SKM-1 treated with dmso at 0.1 percent for 144 hours (cell line): Measurements from ENCODE around the gene AS3MT.
A peak's percentile ranks its signal among the peaks of the same experiment; 100 is the strongest.
"Not testable (repeated sequence)": the region's sequence is repeated elsewhere in the genome, so short reads cannot be mapped to it uniquely, and the experiment has no call there.

Source experiments
- DNase-seq: peaks from one replicate; lab custom pipeline; 2025; ENCODE audit not compliant: unreplicated experiment; lab: John Stamatoyannopoulos, UW

The AS3MT gene

DNA sequence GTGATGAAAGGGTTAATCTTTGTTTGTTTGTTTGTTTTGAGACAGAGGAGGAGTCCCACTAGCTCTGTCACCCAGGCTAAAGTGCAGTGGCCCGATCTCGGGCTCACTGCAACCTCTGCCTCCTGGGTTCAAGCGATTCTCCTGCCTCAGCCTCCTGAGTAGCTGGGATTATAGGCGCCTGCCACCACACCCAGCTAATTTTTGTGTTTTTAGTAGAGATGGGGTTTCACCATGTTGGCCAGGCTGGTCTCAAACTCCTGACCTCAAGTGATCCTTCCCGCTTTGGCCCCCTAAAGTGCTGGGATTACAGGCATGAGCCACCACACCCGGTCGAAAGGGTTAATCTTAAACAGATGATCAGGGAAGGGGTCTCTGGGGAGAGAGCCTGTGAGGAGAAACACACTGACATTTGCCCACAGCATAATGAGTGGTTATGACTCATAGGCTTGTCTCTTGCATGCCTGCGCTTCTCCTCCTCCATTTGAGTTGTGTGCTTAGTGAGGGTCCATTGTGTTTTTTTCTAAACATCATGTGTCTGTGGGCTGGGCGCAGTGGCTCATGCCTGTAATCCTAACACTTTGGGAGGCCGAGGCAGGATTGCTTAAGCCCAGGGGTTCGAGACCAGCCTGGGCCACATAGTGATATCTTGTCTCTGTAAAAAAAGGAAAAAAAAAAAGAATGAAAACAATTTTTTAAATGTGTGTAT lies 13.4 kb upstream of the AS3MT start:
- DNase-seq: not testable (repeated sequence)

GRCh38 chr10:102856758-102857424 lies 12.4 kb upstream of the AS3MT start:
- DNase-seq: no peak

DNA sequence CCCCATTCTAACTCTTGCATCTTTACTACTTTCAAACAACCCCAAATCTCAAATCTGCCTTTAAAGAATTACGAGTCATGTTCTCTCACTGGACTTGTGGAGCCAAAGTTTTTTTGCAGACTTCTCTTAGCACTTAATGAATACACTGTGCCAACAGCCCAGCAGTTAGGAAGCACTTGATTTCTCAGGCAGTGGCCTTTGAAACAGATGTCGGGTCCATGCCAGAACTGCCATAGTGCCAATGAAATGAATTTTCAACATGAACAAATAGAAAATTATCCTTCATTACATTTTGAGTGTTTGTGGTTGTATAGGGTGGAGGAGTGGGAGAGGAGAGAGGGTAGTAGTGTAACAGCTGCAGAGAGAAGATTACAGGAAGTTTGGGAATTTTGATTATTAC lies 9.4 kb upstream of the AS3MT start:
- no peak for DNase-seq

DNA sequence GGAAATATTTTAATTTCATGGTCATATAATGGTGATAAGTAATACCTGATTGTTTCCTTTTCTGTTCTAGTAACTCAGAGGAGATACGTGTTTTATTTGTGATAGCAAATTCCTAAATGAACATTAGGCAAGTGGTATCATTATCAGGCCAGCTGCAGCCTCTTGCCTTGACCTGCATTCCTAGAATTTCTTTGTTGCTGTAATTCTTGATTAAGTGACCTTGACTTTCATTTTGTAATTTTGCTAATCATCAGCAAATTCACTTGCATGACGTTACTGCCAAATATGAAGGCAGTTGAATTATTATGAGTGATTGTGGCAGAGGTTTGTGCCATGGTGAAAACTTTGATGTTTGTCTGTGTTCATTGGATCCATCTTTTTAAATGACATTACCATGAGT lies 5.6 kb upstream of the AS3MT start:
- no peak for DNase-seq

- no peak for DNase-seq
Measured at GRCh38 chr10:102865620-102866019, 3.6 kb upstream of the AS3MT start.

DNA sequence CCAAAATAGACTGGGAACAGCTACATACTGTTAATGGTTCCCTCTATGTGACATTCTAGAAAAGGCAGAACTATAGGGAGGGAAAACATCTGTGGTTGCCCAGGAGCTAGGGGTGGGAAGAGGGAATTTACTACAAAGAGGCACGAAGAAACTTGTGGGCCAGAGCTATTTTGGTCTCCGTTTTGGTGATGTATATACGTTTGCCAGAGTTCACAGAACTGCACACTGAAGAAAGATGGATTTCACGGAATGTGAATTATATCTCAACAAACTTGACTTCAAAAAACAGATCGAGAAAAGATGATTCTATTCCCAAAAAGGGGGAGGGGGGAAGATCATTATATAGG lies 386 bp upstream of the AS3MT start:
- no peak for DNase-seq

GRCh38 chr10:102870221-102870620 lies 951 bp downstream of the AS3MT start:
- no peak for DNase-seq

- DNase-seq: no peak
Measured at GRCh38 chr10:102872163-102872562, 2.9 kb downstream of the AS3MT start.

DNA sequence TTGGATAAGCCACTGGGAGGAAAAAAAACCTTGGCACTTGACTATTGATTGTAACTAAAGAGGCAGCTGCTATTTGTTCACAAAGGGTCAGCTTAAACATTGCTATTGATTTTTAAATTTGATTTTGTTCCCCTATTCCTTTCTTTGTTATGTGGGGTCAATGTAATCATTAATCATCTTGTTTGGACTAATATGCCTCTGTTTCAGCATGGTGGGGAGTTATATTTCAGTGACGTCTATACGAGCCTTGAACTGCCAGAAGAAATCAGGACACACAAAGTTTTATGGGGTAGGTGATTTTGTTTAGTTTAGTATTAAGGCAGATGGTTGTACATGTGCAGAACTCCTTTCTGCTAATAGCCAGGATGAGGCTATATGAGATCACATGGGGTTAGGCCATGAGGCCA lies 7.5 kb downstream of the AS3MT start:
- DNase-seq: no peak

- DNase-seq: no peak
Measured at GRCh38 chr10:102878629-102879028, 9.4 kb downstream of the AS3MT start.

DNA sequence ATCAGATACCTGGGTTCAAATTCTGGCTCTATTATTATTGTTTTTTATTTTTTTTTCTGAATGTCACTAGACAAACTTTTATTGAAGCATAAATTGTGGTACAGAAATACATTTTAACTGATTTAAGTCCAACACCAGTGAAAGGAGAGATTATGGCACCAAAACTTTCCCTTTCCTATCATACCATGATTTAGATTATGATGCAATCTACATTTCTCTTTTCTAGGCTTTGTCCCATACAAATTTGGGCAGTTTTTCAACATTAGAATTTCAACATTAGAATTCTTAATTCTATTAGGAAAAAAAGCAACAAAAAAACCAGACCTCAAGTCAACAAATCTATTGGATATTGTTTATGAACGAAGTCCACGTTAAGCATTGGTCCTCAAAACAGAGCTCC lies 11.0 kb downstream of the AS3MT start:
- no peak for DNase-seq

- no peak for DNase-seq
Measured at GRCh38 chr10:102888048-102888447, 18.8 kb downstream of the AS3MT start.

DNA sequence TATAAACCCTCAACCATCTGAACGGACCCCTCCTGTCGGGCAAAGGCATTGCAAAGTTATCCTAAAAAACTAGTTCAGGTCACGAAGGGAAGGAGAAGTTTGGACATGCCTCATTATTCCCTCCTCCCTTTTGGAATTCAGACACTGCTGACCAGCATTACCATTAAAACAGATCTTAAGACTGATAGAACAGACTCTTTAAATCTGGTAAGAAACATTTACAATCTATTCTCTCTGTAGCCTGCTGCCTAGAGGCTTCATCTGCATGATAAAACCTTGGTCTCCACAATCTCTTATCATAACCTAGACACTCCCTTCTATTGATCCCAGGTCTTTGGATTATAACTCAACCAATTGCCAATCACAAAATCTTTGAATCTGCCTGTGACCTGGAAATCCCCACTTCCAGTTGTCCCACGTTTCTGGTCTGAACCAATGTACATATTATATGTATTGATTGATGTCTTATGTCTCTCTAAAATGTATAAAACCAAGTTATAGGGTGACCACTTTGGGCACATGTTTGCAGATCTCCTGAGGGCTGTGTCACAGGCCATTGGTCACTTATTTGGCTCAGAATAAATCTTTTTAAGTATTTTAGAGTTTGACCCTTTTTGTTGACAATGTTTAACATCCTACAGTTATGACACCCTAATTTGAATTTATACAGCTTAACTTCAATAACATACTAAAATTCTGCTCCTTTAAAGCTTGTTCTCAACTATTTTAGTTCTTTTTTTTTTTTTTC lies 25.4 kb downstream of the AS3MT start:
- DNase-seq: no peak

GRCh38 chr10:102900006-102900405 lies 30.7 kb downstream of the AS3MT start:
- no peak for DNase-seq

- no peak for DNase-seq
Measured at GRCh38 chr10:102904346-102904745, 35.1 kb downstream of the AS3MT start.

DNA sequence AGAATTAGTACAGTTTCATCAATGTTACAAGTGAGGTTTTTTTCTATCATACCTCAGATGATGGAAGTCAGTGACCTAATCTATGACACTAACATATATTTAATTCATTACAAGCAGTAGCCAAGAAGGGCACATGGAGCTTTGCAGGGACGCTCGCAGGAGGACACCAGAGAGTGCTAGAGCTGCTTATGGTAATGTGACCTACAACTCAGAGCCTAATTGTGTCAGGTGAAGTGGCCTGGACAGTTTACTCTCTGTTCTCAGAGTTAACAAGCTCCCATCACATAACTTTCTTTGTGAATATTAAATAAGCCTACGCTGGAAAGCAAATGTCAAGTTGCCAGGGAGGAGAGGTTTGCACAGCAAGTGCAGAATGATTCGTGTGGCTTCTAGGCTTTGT lies 37.2 kb downstream of the AS3MT start:
- no peak for DNase-seq

DNA sequence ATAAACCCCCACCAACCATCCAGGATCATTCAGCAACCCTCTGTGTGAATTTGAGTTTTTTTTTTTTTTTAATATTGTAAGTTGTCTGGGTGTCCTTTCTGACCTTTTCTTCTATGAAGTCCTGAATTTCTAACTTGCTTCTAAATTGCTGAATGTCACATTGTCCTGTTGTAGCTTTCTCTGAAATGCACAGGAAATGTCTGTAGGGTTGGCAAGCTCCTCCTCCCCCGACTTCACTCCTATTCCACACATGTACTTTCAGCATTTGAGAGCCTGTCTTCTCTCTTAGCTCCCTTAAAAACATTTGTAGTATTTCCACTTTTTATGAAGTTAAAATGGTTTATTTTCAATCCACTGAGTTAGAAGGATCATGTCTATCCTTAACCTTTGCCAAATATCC lies 45.5 kb downstream of the AS3MT start:
- no peak for DNase-seq

GRCh38 chr10:102916173-102916572 lies 46.9 kb downstream of the AS3MT start:
- no peak for DNase-seq

DNA sequence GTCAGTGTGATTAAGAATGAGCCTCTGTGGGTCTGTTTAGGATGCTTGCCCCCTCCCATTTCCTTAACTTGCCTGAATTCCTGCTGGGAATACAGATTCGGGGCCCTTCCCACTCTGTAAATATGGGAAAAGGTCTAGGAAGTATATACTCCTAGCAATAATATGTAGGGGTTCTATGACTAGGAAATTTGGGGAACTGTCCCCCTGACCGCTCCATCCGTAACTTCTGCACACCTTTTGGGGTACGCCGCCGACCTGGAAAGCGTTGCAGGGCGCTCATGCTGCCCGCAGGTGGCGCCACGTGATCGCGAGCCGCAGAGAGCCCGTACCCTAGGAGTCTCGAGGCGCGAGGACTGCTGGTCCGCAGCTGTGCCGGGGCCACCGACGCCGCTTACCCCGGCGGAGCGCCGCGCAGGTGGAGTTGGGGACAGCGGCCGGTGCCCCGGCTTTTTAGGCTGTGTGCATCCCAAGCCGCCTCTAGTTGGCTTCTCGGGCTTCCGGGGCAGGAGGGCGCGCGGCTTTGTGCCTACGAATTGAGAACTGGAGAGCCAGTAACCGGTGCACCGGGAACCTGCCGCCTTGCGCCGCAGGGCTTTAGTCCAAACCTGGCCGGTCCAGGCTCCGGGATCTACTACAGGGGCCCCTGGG lies 48.2 kb downstream of the AS3MT start:
- peak; percentile 39 for DNase-seq

DNA sequence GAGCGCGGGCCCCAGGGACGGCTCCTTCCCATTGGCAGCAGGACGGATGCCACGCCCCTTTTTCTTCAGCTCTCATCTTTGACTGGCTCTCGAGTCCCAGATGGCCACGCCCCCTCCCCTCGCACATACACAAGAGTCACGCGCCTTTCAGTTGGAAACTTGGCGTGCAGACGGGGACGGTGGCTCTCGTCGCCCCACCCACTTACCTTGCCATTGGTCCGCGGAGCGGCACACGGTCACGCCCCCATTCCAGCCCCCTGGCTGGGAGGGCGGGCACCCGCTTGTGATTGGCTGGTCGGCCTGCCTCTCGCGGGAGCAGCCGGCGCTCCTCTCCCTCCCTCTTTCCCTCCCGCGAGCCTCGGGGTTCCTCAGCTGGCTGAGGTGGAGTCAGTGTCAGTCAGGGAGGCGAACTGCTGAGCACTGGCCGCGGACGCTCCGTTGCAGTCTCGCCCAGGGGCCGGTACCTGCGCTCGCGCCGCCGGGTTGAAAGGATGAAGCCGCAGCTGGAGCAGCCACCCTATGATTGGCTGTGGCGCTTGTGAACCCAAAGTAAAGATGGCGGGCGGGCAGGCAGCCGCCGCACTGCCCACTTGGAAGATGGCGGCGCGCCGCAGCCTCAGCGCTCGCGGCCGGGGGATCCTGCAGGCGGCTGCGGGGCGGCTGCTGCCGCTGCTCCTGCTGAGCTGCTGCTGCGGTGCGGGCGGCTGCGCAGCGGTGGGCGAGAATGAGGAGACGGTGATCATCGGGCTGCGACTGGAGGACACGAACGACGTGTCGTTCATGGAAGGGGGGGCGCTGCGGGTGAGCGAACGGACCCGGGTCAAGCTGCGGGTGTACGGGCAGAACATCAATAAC lies 48.9 kb downstream of the AS3MT start, which contains the start of gene CNNM2:
Gene CNNM2, plus strand, starts transcription at position 333 of the 855 bp plus-strand sequence. Its CDS starts 187 bp downstream, at position 520.
- peak; percentile 99 for DNase-seq

DNA sequence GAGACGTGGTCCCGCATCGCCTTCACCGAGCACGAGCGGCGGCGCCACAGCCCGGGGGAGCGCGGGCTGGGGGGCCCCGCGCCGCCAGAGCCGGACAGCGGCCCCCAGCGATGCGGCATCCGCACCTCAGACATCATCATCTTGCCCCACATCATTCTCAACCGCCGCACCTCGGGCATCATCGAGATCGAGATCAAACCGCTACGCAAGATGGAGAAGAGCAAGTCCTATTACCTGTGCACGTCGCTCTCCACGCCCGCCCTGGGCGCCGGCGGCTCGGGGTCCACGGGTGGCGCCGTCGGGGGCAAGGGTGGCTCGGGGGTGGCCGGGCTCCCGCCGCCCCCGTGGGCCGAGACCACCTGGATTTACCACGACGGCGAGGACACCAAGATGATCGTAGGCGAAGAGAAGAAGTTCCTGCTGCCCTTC lies 49.6 kb downstream of the AS3MT start:
- DNase-seq: no peak
